Uterus (tissue), 4 donors: ENCODE data around the gene TMEM239. TPM values are rescaled to one million over a fixed set of nuclear protein-coding genes. Genes with fewer than 3 reads are reported as not detected.

Source experiments
- DNase-seq, 2 donors: peaks; one replicate each; pipeline ENCODE4 v3.0.0-alpha.2; 2019 to 2020
- H3K27ac ChIP-seq, 2 donors: fragments of 200-600 bp; sonication (generic); 1 replicate in 1 of 2; 2 replicates in 1 of 2; pipeline ENCODE4 v1.5.1; 2016 to 2018
- H3K27me3 ChIP-seq, 2 donors: fragments of 200-600 bp; sonication (generic); one replicate each; pipeline ENCODE4 v1.5.1; 2018 to 2019; ENCODE audit warnings: control low read depth in 1 of 2
- H3K36me3 ChIP-seq, 2 donors: fragments of 200-600 bp; sonication (generic); one replicate each; pipeline ENCODE4 v1.5.1; 2019; ENCODE audit warnings: control low read depth in 1 of 2
- H3K4me1 ChIP-seq, 2 donors: fragments of 200-600 bp; sonication (generic); one replicate each; pipeline ENCODE4 v1.5.1; 2018 to 2019; ENCODE audit warnings: control low read depth in 1 of 2
- H3K4me3 ChIP-seq, 2 donors: fragments of 200-600 bp; sonication (generic); 1 replicate in 1 of 2; 2 replicates in 1 of 2; pipeline ENCODE4 v1.5.1; 2018 to 2019; ENCODE audit warnings: mild to moderate bottlenecking in 1 of 2
- H3K9me3 ChIP-seq, 2 donors: fragments of 200-600 bp; sonication (generic); one replicate each; pipeline ENCODE4 v1.5.1; 2019; ENCODE audit warnings: control low read depth in 1 of 2
- POLR2A ChIP-seq, 2 donors: fragments of 450-650 bp; IDR thresholded peaks; one replicate each; pipeline ENCODE4 v1.6.1; 2016; ENCODE audit warnings: antibody characterized with exemption in 2 of 2, mild to moderate bottlenecking in 1 of 2, moderate library complexity in 1 of 2
- intact Hi-C: fragments of 100-400 bp; cut with DNase I; formaldehyde crosslinking; loops from one replicate; pipeline ENCODE4 v1.15.1; 2023; ENCODE audit warnings: low total_unique reads
- total RNA-seq, 4 donors: library from RNA; depleted of rRNA in 3 of 4; stranded (reverse); fragments of >200 nt in 3 of 4; gene quantifications; one replicate each; pipeline versions ENCODE4 v1.1.0 to v1.2.4, GENCODE V29; 2014 to 2023
- TF ChIP-seq, protein P1 (sequence below), 4 experiments: fragments of 200-600 bp in 2 of 4; fragments of 450-650 bp in 2 of 4; sonication (generic) in 2 of 4; IDR thresholded peaks; one replicate each; pipeline ENCODE4 v1.5.1; 2016 to 2019; ENCODE audit warnings: antibody characterized with exemption in 4 of 4, mild to moderate bottlenecking in 2 of 4, moderate library complexity in 1 of 4
- donor health status: DM: yes; HTN: yes; CAD: no.

TMEM239 gene
- total RNA-seq, 4 donors from 2014 or later: not detected

DNA sequence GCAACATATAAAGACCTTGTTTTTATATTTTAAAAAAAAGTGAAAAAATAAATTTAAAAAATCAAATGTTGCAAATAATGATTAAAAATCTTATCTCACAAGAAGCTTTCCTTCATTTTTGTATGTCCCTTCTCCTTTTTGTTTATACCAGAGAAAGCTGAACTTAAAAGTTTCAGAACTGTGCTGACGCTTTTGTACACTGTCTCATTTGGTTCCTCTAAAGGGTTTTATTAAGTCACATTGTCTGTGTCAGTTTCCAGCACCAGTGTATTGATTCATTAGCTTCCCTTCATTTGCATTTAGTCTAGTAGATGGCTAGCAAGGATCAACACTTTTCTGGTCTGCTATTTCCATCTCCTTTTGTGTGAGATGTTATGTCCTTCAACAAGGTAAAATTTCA, 17.6 kb downstream of the TMEM239 start:
- Histone ChIP-seq H3K4me1 (no peaks in the 10 kb centered on the region), H3K9me3 (no peaks in the 10 kb centered on the region), H3K27me3 (no peaks in the 10 kb centered on the region), H3K4me3 (no peak overlapping the region), H3K36me3 (no peaks in the 10 kb centered on the region), H3K27ac (no peak overlapping the region)
- intact Hi-C loops: no loop called here
- no peak for DNase-seq
- TF ChIP-seq, protein P1, sequence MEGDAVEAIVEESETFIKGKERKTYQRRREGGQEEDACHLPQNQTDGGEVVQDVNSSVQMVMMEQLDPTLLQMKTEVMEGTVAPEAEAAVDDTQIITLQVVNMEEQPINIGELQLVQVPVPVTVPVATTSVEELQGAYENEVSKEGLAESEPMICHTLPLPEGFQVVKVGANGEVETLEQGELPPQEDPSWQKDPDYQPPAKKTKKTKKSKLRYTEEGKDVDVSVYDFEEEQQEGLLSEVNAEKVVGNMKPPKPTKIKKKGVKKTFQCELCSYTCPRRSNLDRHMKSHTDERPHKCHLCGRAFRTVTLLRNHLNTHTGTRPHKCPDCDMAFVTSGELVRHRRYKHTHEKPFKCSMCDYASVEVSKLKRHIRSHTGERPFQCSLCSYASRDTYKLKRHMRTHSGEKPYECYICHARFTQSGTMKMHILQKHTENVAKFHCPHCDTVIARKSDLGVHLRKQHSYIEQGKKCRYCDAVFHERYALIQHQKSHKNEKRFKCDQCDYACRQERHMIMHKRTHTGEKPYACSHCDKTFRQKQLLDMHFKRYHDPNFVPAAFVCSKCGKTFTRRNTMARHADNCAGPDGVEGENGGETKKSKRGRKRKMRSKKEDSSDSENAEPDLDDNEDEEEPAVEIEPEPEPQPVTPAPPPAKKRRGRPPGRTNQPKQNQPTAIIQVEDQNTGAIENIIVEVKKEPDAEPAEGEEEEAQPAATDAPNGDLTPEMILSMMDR (IDR thresholded peaks at IDR 0.05): no peak
- TF ChIP-seq POLR2A (IDR thresholded peaks at IDR 0.05): no peak

DNA sequence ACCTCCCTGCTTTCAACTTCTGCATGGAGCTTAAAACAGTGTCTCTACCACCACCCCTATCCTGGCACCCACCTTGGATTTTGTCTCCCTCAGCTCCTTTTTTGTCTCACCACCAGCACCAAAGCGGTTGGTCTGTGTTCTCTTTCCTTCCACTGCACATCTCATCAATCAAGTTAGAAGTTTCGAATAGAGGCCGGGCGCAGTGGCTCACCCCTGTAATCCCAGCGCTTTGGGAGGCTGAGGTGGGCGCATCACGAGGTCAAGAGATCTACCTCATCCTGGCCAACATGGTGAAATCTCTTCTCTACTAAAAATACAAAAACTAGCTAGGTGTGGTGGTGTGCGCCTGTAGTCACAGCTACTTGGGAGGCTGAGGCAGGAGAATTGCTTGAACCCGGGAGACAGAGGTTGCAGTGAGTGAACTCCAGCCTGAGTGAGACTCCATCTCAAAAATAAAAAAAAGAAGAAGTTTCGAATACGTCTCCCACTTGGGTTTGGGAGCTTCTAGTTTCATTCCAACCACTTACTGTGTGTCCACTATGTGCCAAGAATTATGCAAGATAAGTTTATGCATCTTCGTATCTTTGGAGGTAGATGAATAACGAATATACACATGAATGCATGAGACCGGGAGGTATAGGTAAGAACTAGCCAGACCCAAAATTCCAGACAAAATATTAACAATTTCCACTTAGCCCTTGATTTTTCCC, 18.4 kb downstream of the TMEM239 start:
- Histone ChIP-seq H3K4me1 (no peaks in the 10 kb centered on the region), H3K4me3 (no peak overlapping the region), H3K36me3 (no peaks in the 10 kb centered on the region), H3K9me3 (no peaks in the 10 kb centered on the region), H3K27ac (no peak overlapping the region), H3K27me3 (no peaks in the 10 kb centered on the region)
- intact Hi-C loops: no loop called here
- no peak for TF ChIP-seq POLR2A (IDR thresholded peaks at IDR 0.05)
- TF ChIP-seq, protein P1 (IDR thresholded peaks at IDR 0.05): no peak
- DNase-seq: no peak

DNA sequence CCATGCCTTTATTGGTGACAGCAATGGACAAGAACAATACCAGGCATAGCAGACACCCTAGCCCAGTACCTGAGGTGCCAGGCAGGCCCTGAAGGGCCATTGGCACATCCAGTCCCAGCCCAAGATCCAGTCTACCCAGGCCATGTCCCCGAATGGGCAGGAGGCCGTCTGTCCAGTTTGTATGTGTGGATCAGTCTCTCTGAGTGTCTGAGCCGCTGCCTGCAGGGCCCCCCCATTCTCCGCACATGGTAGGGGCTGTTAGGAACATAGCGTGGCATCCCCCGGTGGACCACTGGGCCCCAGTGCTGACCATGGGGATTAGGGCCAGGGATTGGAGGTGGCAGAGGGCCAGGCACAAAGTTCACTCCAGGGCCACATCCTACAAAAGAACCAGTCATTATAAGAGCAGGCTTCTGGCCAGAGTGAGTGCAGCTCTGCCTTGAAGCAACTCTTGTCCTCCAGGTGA, 19.2 kb downstream of the TMEM239 start:
- no peaks in the 10 kb centered on the region for H3K36me3 ChIP-seq
- intact Hi-C loops: no loop called here
- no peak overlapping the region for H3K27ac ChIP-seq
- no peaks in the 10 kb centered on the region for H3K9me3 ChIP-seq
- no peak overlapping the region for H3K4me3 ChIP-seq
- H3K4me1 ChIP-seq: no peaks in the 10 kb centered on the region
- TF ChIP-seq POLR2A (IDR thresholded peaks at IDR 0.05): no peak
- TF ChIP-seq, protein P1 (IDR thresholded peaks at IDR 0.05): no peak
- H3K27me3 ChIP-seq: no peaks in the 10 kb centered on the region
- no peak for DNase-seq

DNA sequence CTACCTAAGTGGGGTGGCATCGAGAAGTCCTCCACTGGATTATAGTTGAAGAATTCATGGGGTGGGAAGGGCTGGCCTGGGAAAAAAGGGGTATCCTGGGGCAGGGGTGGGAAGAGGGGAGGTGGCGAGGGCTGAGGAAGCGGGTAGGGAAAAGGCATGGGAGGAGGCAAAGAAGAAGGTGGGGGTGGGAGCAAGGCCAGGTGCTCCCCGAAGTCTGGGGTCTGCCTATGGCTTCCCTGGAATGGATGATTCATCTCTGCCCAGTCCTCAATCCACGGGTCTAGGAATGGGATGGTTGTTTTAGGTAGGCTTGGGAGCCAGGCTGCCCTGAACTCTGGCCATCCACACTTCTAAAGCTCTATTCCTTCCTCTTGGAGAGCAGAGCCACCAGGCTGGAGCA, 19.9 kb downstream of the TMEM239 start:
- Histone ChIP-seq H3K27ac (no peak overlapping the region), H3K4me1 (no peaks in the 10 kb centered on the region), H3K27me3 (no peaks in the 10 kb centered on the region), H3K9me3 (no peaks in the 10 kb centered on the region), H3K4me3 (no peak overlapping the region), H3K36me3 (no peaks in the 10 kb centered on the region)
- no peak for TF ChIP-seq POLR2A (IDR thresholded peaks at IDR 0.05)
- TF ChIP-seq, protein P1 (IDR thresholded peaks at IDR 0.05): no peak
- no peak for DNase-seq
- intact Hi-C loops: no loop called here

DNA sequence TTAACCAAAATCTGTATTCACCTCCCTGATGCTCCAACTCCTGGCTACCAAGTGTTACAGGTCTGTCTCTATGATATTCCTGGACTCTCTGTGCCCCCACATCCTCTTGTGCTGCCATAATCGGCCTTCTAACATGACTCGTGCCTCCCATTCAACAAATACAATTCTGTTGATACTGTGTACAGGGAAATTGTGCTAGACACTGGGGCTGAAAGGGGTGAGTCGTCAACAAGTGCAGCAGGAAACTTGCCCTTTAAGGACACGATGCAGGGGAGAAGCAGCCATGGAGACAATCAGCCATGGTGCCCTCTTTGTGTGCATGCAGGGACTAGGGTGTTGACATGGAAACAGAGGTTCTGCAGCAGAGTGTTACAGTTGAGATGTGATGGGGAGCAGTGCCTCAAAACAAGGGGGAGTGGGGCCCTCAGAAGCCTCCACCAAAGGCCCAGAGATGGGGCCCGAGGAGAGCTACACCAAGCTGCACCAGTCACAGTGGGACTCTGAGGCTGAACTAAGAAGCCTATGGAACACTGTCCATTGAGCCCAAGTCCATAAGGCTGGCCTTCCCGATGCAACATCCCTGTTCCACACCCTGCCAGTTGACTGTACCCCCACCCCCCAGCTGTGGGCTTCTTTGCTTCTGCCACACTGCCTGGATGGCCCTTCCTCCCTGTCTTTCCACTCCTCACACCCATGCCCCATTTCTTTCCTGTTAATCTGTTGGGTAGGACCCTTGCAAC, 21.2 kb downstream of the TMEM239 start:
- Histone ChIP-seq H3K9me3 (no peaks in the 10 kb centered on the region), H3K27me3 (no peaks in the 10 kb centered on the region), H3K4me3 (no peak overlapping the region), H3K36me3 (no peaks in the 10 kb centered on the region), H3K4me1 (peaks cover 0 to 6% of the 10 kb centered on the region in 2 donors), H3K27ac (no peak overlapping the region)
- no peak for DNase-seq
- intact Hi-C loops: no loop called here
- TF ChIP-seq, protein P1 (IDR thresholded peaks at IDR 0.05): no peak
- TF ChIP-seq POLR2A (IDR thresholded peaks at IDR 0.05): no peak
